NK-92 treated with Interleukin-12 subunit alpha and Interleukin-12 subunit beta, amount 100 ng/mL, for 24 hours (cell line): Measurements from ENCODE around the gene NUDT21.
"Not testable (repeated sequence)": the region's sequence is repeated elsewhere in the genome, so short reads cannot be mapped to it uniquely, and the experiment has no call there.

Experiments used
- DNase-seq: peaks from one replicate; lab custom pipeline; 2025; lab: John Stamatoyannopoulos, UW

Gene NUDT21

GRCh38 chr16:56380778-56381485 is 70.2 kb downstream of the NUDT21 start:
- not testable (repeated sequence) for DNase-seq
